CD14-positive monocyte (primary cell): ENCODE data around the gene MUC6. TPM values are rescaled to one million over a fixed set of nuclear protein-coding genes. Genes with fewer than 3 reads are reported as not detected.

Experiments used
- DNase-seq, 3 donors: peaks; one replicate each; pipeline ENCODE4 v3.0.0-alpha.2; 2011 to 2022
- H2AFZ ChIP-seq: 2 replicates; pipeline ENCODE4 v1.6.0; 2012; ENCODE audit warnings: mild to moderate bottlenecking, low read depth, low read length, inconsistent platforms; ENCODE audit not compliant: insufficient read depth, poor library complexity, severe bottlenecking
- H3K27ac ChIP-seq, 2 donors: 1 replicate in 1 of 2; 2 replicates in 1 of 2; pipeline ENCODE4 v1.5.1; 2012 to 2013; ENCODE audit warnings: low read length in 2 of 2, control low read depth in 1 of 2, inconsistent platforms in 1 of 2, low read depth in 1 of 2, mild to moderate bottlenecking in 1 of 2
- H3K27me3 ChIP-seq, 2 donors: one replicate each; pipeline versions ENCODE4 v1.6.0 to v1.6.1; 2011 to 2013; ENCODE audit warnings: low read length in 2 of 2; ENCODE audit not compliant: control insufficient read depth in 2 of 2, insufficient read depth in 2 of 2
- H3K36me3 ChIP-seq, 2 donors: replicated peaks in 1 of 2; 1 replicate in 1 of 2; 2 replicates in 1 of 2; pipeline versions ENCODE4 v1.5.1 to v1.6.1; 2012 to 2013; ENCODE audit warnings: low read length in 2 of 2, control low read depth in 1 of 2, inconsistent platforms in 1 of 2, mild to moderate bottlenecking in 1 of 2; ENCODE audit not compliant: insufficient read depth in 2 of 2, control insufficient read depth in 1 of 2
- H3K4me1 ChIP-seq, 2 donors: 1 replicate in 1 of 2; 2 replicates in 1 of 2; pipeline versions ENCODE4 v1.5.1 to v1.6.1; 2012 to 2013; ENCODE audit warnings: low read length in 2 of 2, control low read depth in 1 of 2, inconsistent platforms in 1 of 2, mild to moderate bottlenecking in 1 of 2, moderate library complexity in 1 of 2; ENCODE audit not compliant: insufficient read depth in 2 of 2, control insufficient read depth in 1 of 2
- H3K4me2 ChIP-seq: replicated peaks from 2 replicates; pipeline ENCODE3; 2012; ENCODE audit warnings: low read length, moderate library complexity, mild to moderate bottlenecking; ENCODE audit not compliant: poor library complexity, severe bottlenecking; ENCODE audit errors: extremely low read depth
- H3K4me3 ChIP-seq, 3 experiments: fragments of 200-600 bp in 1 of 3; sonication (generic) in 1 of 3; replicated peaks in 1 of 3; 1 replicate in 2 of 3; 2 replicates in 1 of 3; pipeline ENCODE4 v1.5.1; 2011 to 2013; ENCODE audit warnings: low read length in 3 of 3, mild to moderate bottlenecking in 3 of 3, control low read depth in 2 of 3, low read depth in 2 of 3, inconsistent platforms in 1 of 3, moderate library complexity in 1 of 3
- H3K79me2 ChIP-seq: 2 replicates; pipeline ENCODE4 v1.6.0; 2012; ENCODE audit warnings: mild to moderate bottlenecking, control low read depth, inconsistent platforms, low read length, moderate library complexity; ENCODE audit not compliant: insufficient read depth
- H3K9ac ChIP-seq: 2 replicates; pipeline ENCODE4 v1.6.0; 2017; ENCODE audit warnings: low read length, mild to moderate bottlenecking; ENCODE audit not compliant: insufficient read depth, poor library complexity, severe bottlenecking
- H3K9me3 ChIP-seq, 2 donors: replicated peaks in 1 of 2; 1 replicate in 1 of 2; 2 replicates in 1 of 2; pipeline versions ENCODE4 v1.5.1 to v1.6.1; 2012 to 2013; ENCODE audit warnings: low read length in 2 of 2, control low read depth in 1 of 2; ENCODE audit not compliant: control insufficient read depth in 1 of 2, insufficient read depth in 1 of 2
- H4K20me1 ChIP-seq: 2 replicates; pipeline ENCODE4 v1.6.0; 2012; ENCODE audit warnings: mild to moderate bottlenecking, low read length, control low read depth, moderate library complexity; ENCODE audit not compliant: insufficient read depth
- H3K27ac Mint-ChIP-seq, 7 donors: one replicate each; pipeline ENCODE4 v1.8.0; 2020; ENCODE audit warnings: mild to moderate bottlenecking in 7 of 7, mixed read lengths in 7 of 7, moderate library complexity in 6 of 7, inconsistent platforms in 2 of 7
- H3K27me3 Mint-ChIP-seq, 3 donors: one replicate each; pipeline ENCODE4 v1.8.0; 2021 to 2022; ENCODE audit warnings: low read depth in 3 of 3, mild to moderate bottlenecking in 3 of 3, mixed read lengths in 3 of 3, moderate library complexity in 3 of 3, inconsistent platforms in 1 of 3
- H3K36me3 Mint-ChIP-seq, 2 donors: one replicate each; pipeline ENCODE4 v1.8.0; 2020; ENCODE audit warnings: mixed read lengths in 2 of 2, inconsistent platforms in 1 of 2, mild to moderate bottlenecking in 1 of 2
- H3K4me1 Mint-ChIP-seq: one replicate; pipeline ENCODE4 v1.8.0; 2020; ENCODE audit warnings: mild to moderate bottlenecking, mixed read lengths
- H3K4me3 Mint-ChIP-seq, 2 donors: one replicate each; pipeline ENCODE4 v1.8.0; 2020; ENCODE audit warnings: mild to moderate bottlenecking in 2 of 2, mixed read lengths in 2 of 2, moderate library complexity in 1 of 2
- H3K9me3 Mint-ChIP-seq, 7 donors: one replicate each; pipeline ENCODE4 v1.8.0; 2020 to 2022; ENCODE audit warnings: mixed read lengths in 7 of 7, mild to moderate bottlenecking in 6 of 7, moderate library complexity in 6 of 7, inconsistent platforms in 2 of 7
- CTCF ChIP-seq: fragments of 200-600 bp; IDR thresholded peaks from one replicate; pipeline ENCODE4 v1.8.0; 2022; ENCODE audit warnings: antibody characterized with exemption, mild to moderate bottlenecking
- WGBS: methylation state at CpG from one replicate; pipeline ENCODE4 v1.1.5; 2013; ENCODE audit warnings: missing lambda C conversion rate; ENCODE audit not compliant: insufficient coverage; 5-methylcytosine and 5-hydroxymethylcytosine counted together
- intact Hi-C, 2 donors: fragments of 100-400 bp; cut with micrococcal nuclease; formaldehyde crosslinking; loops; one replicate each; pipeline versions ENCODE4 v1.15.0 to v1.15.1; 2023
- polyA plus RNA-seq, 3 donors: library from polyadenylated mRNA; depleted of rRNA in 1 of 3; unstranded in 2 of 3; stranded (reverse) in 1 of 3; fragments of 300-500 nt in 2 of 3; fragments of >200 nt in 1 of 3; fragmentation: Illumina TruSeq in 2 of 3; gene quantifications; 1 replicate in 2 of 3; 2 replicates in 1 of 3; pipeline ENCODE4 v1.2.3, GENCODE V29; 2012 to 2021

Gene MUC6
- polyA plus RNA-seq, 3 donors, result not detected

DNA sequence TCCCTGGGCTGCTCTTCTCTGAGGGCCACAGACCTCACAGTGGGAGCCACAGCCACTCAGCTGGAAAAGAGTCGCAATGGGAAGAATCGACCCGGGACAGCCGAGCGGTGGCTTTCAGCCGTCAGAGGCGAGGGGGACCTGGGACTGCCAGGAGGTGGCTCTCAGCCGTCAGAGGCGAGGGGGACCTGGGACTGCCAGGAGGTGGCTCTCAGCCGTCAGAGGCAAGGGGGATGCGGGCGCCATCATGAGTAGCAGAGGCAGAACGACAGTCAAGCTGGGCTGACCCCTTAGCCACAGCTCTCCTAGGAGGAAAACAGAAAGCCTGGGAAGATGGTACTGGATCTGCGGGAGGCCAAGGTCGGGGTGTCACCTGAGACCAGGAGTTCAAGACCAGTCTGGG is 23.2 kb upstream of the MUC6 start:
- no peak overlapping the region for H3K27ac Mint-ChIP-seq
- Histone ChIP-seq H3K27ac (no peak overlapping the region), H3K36me3 (no peaks in the 10 kb centered on the region), H3K79me2 (no peaks in the 10 kb centered on the region), H3K4me2 (no peak overlapping the region), H3K27me3 (peaks cover 0 to 5% of the 10 kb centered on the region in 2 donors), H3K4me3 (no peak overlapping the region), H2AFZ (no peak overlapping the region), H4K20me1 (no peaks in the 10 kb centered on the region), H3K9ac (no peak overlapping the region), H3K9me3 (peaks cover 0 to 4% of the 10 kb centered on the region in 2 donors), H3K4me1 (no peaks in the 10 kb centered on the region)
- WGBS, result 74% methylated on average over 15 of the region's 15 CpGs
- no peak overlapping the region for H3K4me3 Mint-ChIP-seq
- TF ChIP-seq CTCF, result no peak
- intact Hi-C loops, result no loop called here
- H3K4me1 Mint-ChIP-seq, result peaks cover 6% of the 10 kb centered on the region
- peaks cover 4 to 17% (median 16%) of the 10 kb centered on the region in 3 donors for H3K27me3 Mint-ChIP-seq
- peaks cover 2 to 10% (median 7%) of the 10 kb centered on the region in 7 donors for H3K9me3 Mint-ChIP-seq
- DNase-seq, result no peak
- no peaks in the 10 kb centered on the region for H3K36me3 Mint-ChIP-seq

- 96% methylated on average over 9 of the region's 16 CpGs for WGBS
- H3K4me1 ChIP-seq, result no peaks in the 10 kb centered on the region
- H3K4me3 ChIP-seq, result no peak overlapping the region
- Mint-ChIP-seq H3K27ac (no peak overlapping the region), H3K4me3 (no peak overlapping the region), H3K4me1 (no peaks in the 10 kb centered on the region), H3K36me3 (no peaks in the 10 kb centered on the region), H3K27me3 (peaks cover 1 to 15% (median 12%) of the 10 kb centered on the region in 3 donors), H3K9me3 (peaks cover 2 to 10% (median 7%) of the 10 kb centered on the region in 7 donors)
- no peak for DNase-seq
- H3K9me3 ChIP-seq, result peaks cover 0 to 4% of the 10 kb centered on the region in 2 donors
- H3K27ac ChIP-seq, result no peak overlapping the region
- H3K79me2 ChIP-seq, result no peaks in the 10 kb centered on the region
- no peak overlapping the region for H2AFZ ChIP-seq
- no peak overlapping the region for H3K4me2 ChIP-seq
- H3K27me3 ChIP-seq, result peaks cover 0 to 5% of the 10 kb centered on the region in 2 donors
- no peaks in the 10 kb centered on the region for H3K36me3 ChIP-seq
- H3K9ac ChIP-seq, result no peak overlapping the region
- intact Hi-C loops, result no loop called here
- H4K20me1 ChIP-seq, result no peaks in the 10 kb centered on the region
- TF ChIP-seq CTCF, result no peak
These were observed 21.3 kb upstream of the MUC6 start for GRCh38 chr11:1057806-1058205.
